Kasumi-1 (cell line): ENCODE measurements around the gene NPTN.
"Not testable (repeated sequence)": the region's sequence is repeated elsewhere in the genome, so short reads cannot be mapped to it uniquely, and the experiment has no call there.

ENCODE experiments used
- DNase-seq, 2 experiments: peaks; one replicate each; lab custom pipeline; 2025; lab: John Stamatoyannopoulos, UW

Gene NPTN

DNA sequence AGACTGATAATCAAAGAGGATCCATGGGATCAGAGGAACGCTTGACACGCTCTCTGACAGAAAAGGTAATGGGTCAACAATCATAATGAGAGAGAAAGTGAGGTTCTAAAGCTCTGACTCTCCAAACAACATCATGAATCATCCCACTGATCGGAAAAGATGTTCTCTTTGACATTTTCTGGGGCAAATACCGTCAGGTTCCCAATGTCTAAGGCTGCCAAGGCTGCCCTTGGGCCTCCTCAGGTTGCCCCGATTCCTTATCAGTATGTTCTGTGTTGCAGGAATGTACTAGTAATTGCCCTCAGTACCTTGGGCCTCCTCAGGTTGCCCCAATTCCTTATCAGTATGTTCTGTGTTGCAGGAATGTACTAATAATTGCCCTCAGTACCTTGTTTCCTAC lies 60.9 kb downstream of the NPTN start:
- no peak for DNase-seq

DNA sequence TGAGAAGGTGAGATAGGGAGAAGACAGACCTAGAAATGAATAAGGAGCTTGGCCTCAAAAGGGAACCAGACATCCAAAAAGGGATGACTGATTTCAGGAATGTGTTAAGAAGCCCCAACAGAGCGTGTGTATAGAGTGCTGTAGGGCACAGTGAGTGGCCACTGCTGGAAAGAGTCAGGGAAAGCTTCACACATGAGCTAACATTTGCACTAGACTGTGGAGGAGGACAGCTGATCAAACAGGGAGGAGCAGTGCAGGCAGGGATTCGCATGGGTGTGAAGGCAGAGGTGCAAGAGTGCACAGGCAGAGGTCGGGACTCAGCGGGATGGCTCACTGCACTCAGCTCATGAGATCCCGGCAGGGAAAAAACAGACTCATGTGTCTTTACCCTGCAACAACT lies 61.8 kb downstream of the NPTN start:
- DNase-seq = no peak

DNA sequence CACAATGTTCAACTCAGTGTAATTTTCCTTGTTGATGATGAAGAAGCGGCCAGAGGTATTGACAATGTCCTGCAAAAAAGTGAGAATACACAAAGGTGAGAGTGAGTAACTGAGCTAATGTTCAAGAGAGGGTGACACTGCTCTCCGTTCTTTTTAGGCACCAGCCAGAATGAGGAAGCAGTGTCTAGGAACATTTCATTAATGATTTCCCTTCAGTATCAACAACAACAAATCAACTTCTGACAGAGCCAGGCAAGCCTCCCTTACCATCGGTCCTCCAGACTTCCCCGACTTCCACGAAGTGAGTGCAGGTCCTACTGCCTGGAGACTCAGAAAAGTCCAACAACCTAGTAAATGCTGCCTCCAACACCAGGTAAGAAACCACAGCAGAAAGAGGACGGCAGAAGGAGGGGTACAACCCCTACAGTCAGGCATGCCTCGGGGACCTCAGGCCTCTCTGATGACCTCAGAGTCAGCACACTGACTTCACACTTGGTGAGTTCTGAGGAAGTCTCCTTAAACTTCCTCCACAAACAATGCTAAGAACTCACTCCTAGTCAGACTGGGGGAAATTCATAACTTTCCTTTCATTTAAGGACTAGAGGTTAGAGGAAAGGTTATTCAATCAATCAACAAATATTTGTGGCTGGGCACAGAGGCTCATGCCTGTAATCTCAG lies 62.7 kb downstream of the NPTN start:
- no peak for DNase-seq

GRCh38 chr15:73569361-73569760 lies 63.8 kb downstream of the NPTN start:
- no peak for DNase-seq

GRCh38 chr15:73568564-73569280 lies 64.5 kb downstream of the NPTN start:
- no peak for DNase-seq

- no peak for DNase-seq
Observed at GRCh38 chr15:73567020-73567419, 66.2 kb downstream of the NPTN start.

GRCh38 chr15:73564255-73564654 lies 68.9 kb downstream of the NPTN start:
- peak; percentile 33 to 44 for DNase-seq

DNA sequence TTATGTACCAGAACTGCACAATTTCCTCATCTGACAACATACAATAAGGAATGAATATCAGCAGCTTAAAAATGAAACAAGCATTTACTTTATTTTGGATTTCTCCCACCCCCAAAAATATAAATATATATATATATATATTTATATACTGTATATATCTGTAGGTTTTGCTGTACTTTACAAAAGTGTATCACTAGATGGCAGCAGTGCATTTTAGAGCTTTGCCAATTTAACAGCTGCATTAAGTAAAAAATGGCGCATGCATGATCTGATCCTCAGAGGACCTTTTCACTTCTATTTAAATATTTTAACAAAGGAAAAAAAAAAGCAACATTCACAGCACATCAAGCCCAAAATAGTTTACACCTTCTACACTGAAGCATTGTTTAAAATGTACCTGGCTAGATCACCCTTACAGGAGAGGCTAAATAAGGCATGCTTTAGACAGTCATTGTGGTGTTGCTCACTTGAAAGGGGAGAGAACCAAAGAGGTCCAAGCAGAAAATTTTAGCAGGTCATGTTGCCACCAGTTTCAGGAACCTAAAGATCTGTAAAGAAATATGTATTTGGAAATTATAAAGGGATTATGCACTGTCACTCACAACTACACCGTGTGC lies 72.6 kb downstream of the NPTN start:
- peak; percentile 59 to 74 for DNase-seq

GRCh38 chr15:73558529-73558928 lies 74.7 kb downstream of the NPTN start:
- DNase-seq = no peak

- no peak for DNase-seq
Observed at GRCh38 chr15:73555080-73555479, 78.1 kb downstream of the NPTN start.

DNA sequence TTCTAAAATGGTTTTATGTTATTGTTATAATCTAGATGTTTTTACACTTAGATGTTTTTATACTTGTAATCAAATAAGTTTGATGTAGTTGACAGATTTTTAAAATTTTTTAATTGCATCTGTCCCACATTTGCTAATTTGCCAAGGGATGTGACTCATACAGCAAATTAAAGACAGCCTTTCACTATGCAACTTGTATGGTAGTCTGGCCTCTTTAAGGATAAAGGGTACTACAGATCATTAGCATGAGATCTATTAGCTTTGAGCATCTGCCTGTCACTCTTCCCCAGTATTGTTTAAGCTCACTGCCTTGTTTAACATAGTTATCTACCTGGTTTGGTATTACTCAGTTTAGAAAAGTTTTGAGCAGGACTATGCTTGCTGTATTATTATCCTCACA lies 83.0 kb downstream of the NPTN start:
- DNase-seq = no peak

DNA sequence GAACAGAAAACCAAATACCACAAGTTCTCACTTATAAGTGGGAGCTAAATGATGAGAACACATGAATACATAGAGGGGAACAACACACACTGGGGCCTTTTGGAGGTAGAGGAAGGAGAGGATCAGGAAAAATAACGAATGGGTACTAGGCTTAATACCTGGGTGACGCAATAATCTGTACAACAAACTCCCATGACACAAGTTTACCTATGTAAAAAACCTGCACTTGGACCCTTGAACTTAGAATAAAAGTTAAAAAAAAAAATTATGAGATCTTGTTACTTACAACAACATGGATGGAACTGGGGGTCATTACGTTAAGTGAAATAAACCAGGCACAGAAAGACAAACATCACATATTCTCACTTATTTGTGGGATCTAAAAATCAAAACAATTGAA lies 84.3 kb downstream of the NPTN start:
- not testable (repeated sequence) for DNase-seq

DNA sequence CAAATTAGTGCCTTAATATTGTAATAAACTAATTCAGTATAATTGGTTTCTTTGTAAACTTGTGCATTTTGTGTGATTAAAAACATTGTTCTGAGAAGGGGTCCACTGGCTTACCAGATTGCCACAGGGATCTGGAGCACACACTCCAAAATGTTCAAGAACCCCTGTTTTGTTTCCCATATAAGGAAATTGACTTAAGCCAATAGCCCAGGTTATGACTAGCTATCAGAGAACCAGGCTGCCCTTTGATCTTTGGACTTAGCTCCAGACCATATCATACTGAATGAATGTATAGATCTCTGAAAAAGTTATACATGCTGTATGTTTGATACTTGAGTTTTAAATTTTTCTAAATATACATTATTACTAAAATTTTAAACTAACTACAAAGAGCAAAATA lies 91.7 kb downstream of the NPTN start:
- DNase-seq = no peak

DNA sequence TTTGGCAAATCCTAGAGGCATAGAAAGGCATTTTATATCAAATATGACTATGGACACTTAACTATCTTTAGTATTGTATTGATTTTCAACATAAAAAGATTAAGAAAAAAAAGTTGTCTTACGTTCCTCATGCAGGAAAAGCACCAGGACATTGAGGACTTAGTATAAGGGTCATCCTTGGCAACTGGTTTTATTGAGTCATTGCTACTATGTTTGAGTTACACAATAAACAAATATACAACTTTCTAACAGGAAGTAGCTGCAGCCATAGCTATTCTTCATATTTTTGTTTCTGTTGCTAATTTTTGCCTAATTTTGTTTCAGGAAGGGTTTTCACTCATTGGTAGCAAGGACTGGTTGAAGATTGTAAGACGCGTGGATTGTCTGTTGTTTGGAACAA lies 93.0 kb downstream of the NPTN start:
- DNase-seq = no peak

- no peak for DNase-seq
Observed at GRCh38 chr15:73539212-73540128, 93.7 kb downstream of the NPTN start.

GRCh38 chr15:73538563-73539211 lies 94.5 kb downstream of the NPTN start:
- DNase-seq = no peak

GRCh38 chr15:73538123-73538522 lies 95.1 kb downstream of the NPTN start:
- DNase-seq = no peak

- DNase-seq = no peak
Observed at GRCh38 chr15:73530649-73531048, 102.5 kb downstream of the NPTN start.

DNA sequence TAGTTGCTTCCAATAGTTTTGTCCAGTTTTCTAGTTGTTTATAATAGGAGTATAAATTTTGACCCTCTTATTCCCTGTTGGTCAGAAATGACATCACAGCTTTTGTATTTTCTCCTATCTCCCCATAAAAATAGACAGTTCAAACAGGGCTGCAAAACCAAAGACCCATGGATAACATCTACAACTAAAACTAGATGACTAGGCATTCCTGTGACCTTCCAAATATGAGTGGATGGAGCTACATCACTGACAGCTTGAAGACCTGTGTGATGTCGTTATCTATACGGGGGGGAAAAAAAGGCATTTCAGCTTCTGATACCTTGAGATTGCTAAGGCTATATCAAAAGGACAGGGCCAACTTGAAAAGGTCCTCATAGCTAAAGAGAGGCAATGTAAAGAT lies 105.6 kb downstream of the NPTN start:
- DNase-seq = no peak

- no peak for DNase-seq
Observed at GRCh38 chr15:73524919-73525318, 108.3 kb downstream of the NPTN start.

DNA sequence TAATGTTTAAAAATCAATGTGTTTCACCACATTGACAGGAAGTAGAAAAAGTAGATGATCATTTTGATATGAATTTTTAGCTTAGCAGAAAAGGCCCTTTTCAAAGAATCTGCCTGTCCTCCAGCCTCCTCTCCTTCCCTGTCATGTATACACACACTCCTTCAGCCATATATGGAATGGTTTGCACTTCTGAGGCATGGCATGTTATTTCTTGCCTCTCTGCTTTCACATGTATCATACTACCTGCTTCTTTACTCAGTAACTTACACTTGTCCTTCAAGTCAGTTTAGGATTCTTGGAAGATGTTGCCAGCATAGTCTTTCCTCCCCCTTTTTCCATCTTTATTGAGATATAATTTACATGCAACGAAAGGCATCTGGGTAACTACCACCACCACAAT lies 111.2 kb downstream of the NPTN start:
- DNase-seq = no peak
